NCI-H2227 (cell line): ENCODE data around the gene DPEP1.
A peak's percentile ranks its signal among the peaks of the same experiment; 100 is the strongest.

Experiments used
- DNase-seq: peaks from one replicate; lab custom pipeline; 2025; ENCODE audit not compliant: unreplicated experiment; lab: John Stamatoyannopoulos, UW

Gene DPEP1

GRCh38 chr16:89598199-89598598, 15.2 kb upstream of the DPEP1 start:
- DNase-seq: peak; percentile 63

- DNase-seq: peak; percentile 26
These were observed 14.0 kb upstream of the DPEP1 start for GRCh38 chr16:89599451-89599858.

GRCh38 chr16:89599902-89600301, 13.5 kb upstream of the DPEP1 start:
- DNase-seq: no peak

- DNase-seq: no peak
These were observed 13.0 kb upstream of the DPEP1 start for GRCh38 chr16:89600427-89600826.

- DNase-seq: no peak
These were observed 12.5 kb upstream of the DPEP1 start for GRCh38 chr16:89600956-89601355.

GRCh38 chr16:89601906-89602272, 11.6 kb upstream of the DPEP1 start:
- no peak for DNase-seq

- peak; percentile 65 for DNase-seq
These were observed 11.0 kb upstream of the DPEP1 start for GRCh38 chr16:89602273-89602951.

- DNase-seq: no peak
These were observed 10.4 kb upstream of the DPEP1 start for GRCh38 chr16:89602952-89603590.

GRCh38 chr16:89604764-89605163, 8.7 kb upstream of the DPEP1 start:
- DNase-seq: no peak

- DNase-seq: no peak
These were observed 8.1 kb upstream of the DPEP1 start for GRCh38 chr16:89605186-89605970.

- no peak for DNase-seq
These were observed 7.4 kb upstream of the DPEP1 start for GRCh38 chr16:89606006-89606405.

- DNase-seq: no peak
These were observed 6.0 kb upstream of the DPEP1 start for GRCh38 chr16:89607453-89607852.

- no peak for DNase-seq
These were observed 5.3 kb upstream of the DPEP1 start for GRCh38 chr16:89607937-89608740.

GRCh38 chr16:89610108-89610453, 3.4 kb upstream of the DPEP1 start:
- no peak for DNase-seq

- peak; percentile 70 for DNase-seq
These were observed 851 bp upstream of the DPEP1 start for GRCh38 chr16:89612415-89613166.

GRCh38 chr16:89613954-89614459, 565 bp downstream of the DPEP1 start:
- no peak for DNase-seq

- DNase-seq: no peak
These were observed 1.7 kb downstream of the DPEP1 start for GRCh38 chr16:89615176-89615575.

- DNase-seq: no peak
These were observed 2.2 kb downstream of the DPEP1 start for GRCh38 chr16:89615596-89616090.

GRCh38 chr16:89616623-89617022, 3.2 kb downstream of the DPEP1 start:
- DNase-seq: no peak

- DNase-seq: no peak
These were observed 3.6 kb downstream of the DPEP1 start for GRCh38 chr16:89617036-89617435.
